Heart right ventricle (tissue), 16 donors: ENCODE data around the gene ETS1. TPM values are rescaled to one million over a fixed set of nuclear protein-coding genes. Genes with fewer than 3 reads are reported as not detected.

Experiments used
- ATAC-seq, 8 donors: fragments of 200-7000 bp; cut with Tn5 transposase; one replicate each; pipeline ENCODE4 v1.9.1; 2020; ENCODE audit warnings: mild to moderate bottlenecking in 8 of 8, moderate library complexity in 8 of 8, moderate number of reproducible peaks in 1 of 8
- DNase-seq, 2 donors: peaks; one replicate each; pipeline ENCODE4 v3.0.0-alpha.2; 2020
- H3K27ac ChIP-seq, 10 donors: fragments of 200-600 bp; sonication (generic) in 2 of 10; one replicate each; pipeline versions ENCODE4 v1.5.0 to v1.8.0; 2020 to 2022; ENCODE audit warnings: mild to moderate bottlenecking in 3 of 10
- H3K27me3 ChIP-seq, 7 donors: fragments of 200-600 bp; one replicate each; pipeline ENCODE4 v1.8.0; 2021 to 2022; ENCODE audit warnings: mild to moderate bottlenecking in 2 of 7
- H3K36me3 ChIP-seq, 9 donors: fragments of 200-600 bp; sonication (generic) in 1 of 9; one replicate each; pipeline versions ENCODE4 v1.5.0 to v1.8.0; 2020 to 2022; ENCODE audit warnings: mild to moderate bottlenecking in 2 of 9
- H3K4me1 ChIP-seq, 9 donors: fragments of 200-600 bp; sonication (generic) in 1 of 9; one replicate each; pipeline versions ENCODE4 v1.5.0 to v1.8.0; 2020 to 2022; ENCODE audit warnings: mild to moderate bottlenecking in 4 of 9
- H3K4me3 ChIP-seq, 10 donors: fragments of 200-600 bp; sonication (generic) in 2 of 10; one replicate each; pipeline versions ENCODE4 v1.5.0 to v1.8.0; 2020 to 2022; ENCODE audit warnings: mild to moderate bottlenecking in 7 of 10, moderate library complexity in 2 of 10
- H3K9me3 ChIP-seq, 11 donors: fragments of 200-600 bp in 10 of 11; sonication (generic) in 2 of 11; one replicate each; pipeline versions ENCODE4 v1.5.0 to v1.8.0; 2013 to 2022; ENCODE audit warnings: mild to moderate bottlenecking in 2 of 11, control low read depth in 1 of 11, moderate library complexity in 1 of 11
- CTCF ChIP-seq, 9 donors: fragments of 200-600 bp; sonication (generic) in 2 of 9; IDR thresholded peaks; one replicate each; pipeline versions ENCODE4 v1.5.0 to v1.8.0; 2021 to 2022; ENCODE audit warnings: antibody characterized with exemption in 9 of 9, mild to moderate bottlenecking in 5 of 9, moderate library complexity in 1 of 9
- WGBS, 2 donors: extraction: QIAGEN DNeasy Blood & Tissue Kit; methylation state at CpG; one replicate each; pipeline ENCODE4 v1.1.7; 2013; ENCODE audit warnings: inconsistent platforms in 1 of 2; 5-methylcytosine and 5-hydroxymethylcytosine counted together
- intact Hi-C, 10 donors: fragments of 100-400 bp; cut with DNase I; formaldehyde crosslinking; loops; one replicate each; pipeline versions ENCODE4 v1.11.1 to v1.14.2; 2022
- polyA plus RNA-seq, 2 donors: library from polyadenylated mRNA; stranded (reverse); fragments of 200-250 nt; gene quantifications; one replicate each; pipeline ENCODE4 v1.2.3, GENCODE V29; 2013
- total RNA-seq, 10 donors: library from RNA; stranded (reverse); fragmentation: NEBNext Ultra II Directional in 3 of 10; extraction: Animal tissue kit (Norgen Biotek cat#: 25700) in 3 of 10; gene quantifications; one replicate each; pipeline versions ENCODE4 v1.2.1 to v1.2.4, GENCODE V29; 2021 to 2023
- donor health status: Arrhythmogenic right ventricular cardiomyopathy.
- donor health status: ischemic (EF 13 %, LVEDD 7.1; RV severe dilation, severe dysfunction).
- donor health status: healthy with polysubstance abuse.
- donor health status: DM: no; HTN: yes; CAD: no.
- donor health status: DM: no; HTN: no; CAD: no.
- donor health status: ischemic (EF 25% LVEDD 6.9; RV normal size, moderate dysfunction).
- donor health status: ischemic (EF 25% LVEDD 5.7; RV mildly dilated, moderate dysfunction).
- donor health status: healthy.
- donor health status: DM: yes; HTN: yes; CAD: no.
- donor health status: Ischemic cardiomyopathy.
- donor health status: ischemic (EF 35%, LVEDD 5.7; RV mildly dilated, moderate dysfunction).
- donor health status: nonischemic (EF 11% LVEDD 7.7; RV severe dilation, severe dysfunction).
- donor health status: DM: yes; HTN: yes; CAD: no.
- donor health status: PGD.
- donor health status: ischemic (EF 29% LVEDD 5.4; RV normal size, mild dysfunction).
- donor health status: nonischemic (EF 23%, LVEDD 6.1; RV moderate dilation, normal function).

ETS1 gene
- total and polyA plus RNA-seq, 12 donors, result 21.3 to 93.4 (median 50.7) TPM

- no peak for TF ChIP-seq CTCF (IDR thresholded peaks at IDR 0.05)
- intact Hi-C loops, result no loop called here
Measured at GRCh38 chr11:128491195-128491936, 96.0 kb downstream of the ETS1 start.

GRCh38 chr11:128490092-128490491, 97.3 kb downstream of the ETS1 start:
- no peak overlapping the region for H3K4me3 ChIP-seq
- no peaks in the 10 kb centered on the region for H3K27me3 ChIP-seq
- peak overlapping the region in 2 of 10 donors; percentile 10 to 63 for H3K27ac ChIP-seq
- DNase-seq (no peak), ATAC-seq (no peak)
- intact Hi-C loops, result no loop called here
- peaks cover 8 to 98% (median 86%) of the 10 kb centered on the region in 9 donors for H3K4me1 ChIP-seq
- H3K9me3 ChIP-seq, result no peaks in the 10 kb centered on the region
- H3K36me3 ChIP-seq, result peaks cover 0 to 83% (median 32%) of the 10 kb centered on the region in 9 donors
- TF ChIP-seq CTCF (IDR thresholded peaks at IDR 0.05), result no peak
- 60 to 77% methylated on average over 3 of the region's 3 CpGs for WGBS, 2 donors

More at GRCh38 chr11:128491195-128491936, 96.0 kb downstream of the ETS1 start:
- peak overlapping the region in 3 of 10 donors; percentile 9 to 97 (median 89) for H3K27ac ChIP-seq
- H3K36me3 ChIP-seq, result peaks cover 0 to 76% (median 24%) of the 10 kb centered on the region in 9 donors
- H3K27me3 ChIP-seq, result no peaks in the 10 kb centered on the region
- no peaks in the 10 kb centered on the region for H3K9me3 ChIP-seq
- DNase-seq, result no peak
- peaks cover 14 to 100% (median 98%) of the 10 kb centered on the region in 9 donors for H3K4me1 ChIP-seq
- WGBS, 2 donors, result 39 to 41% methylated on average over 3 of the region's 3 CpGs
- ATAC-seq, result no peak
- H3K4me3 ChIP-seq, result no peak overlapping the region

- ATAC-seq (peak in 6 of 8 donors; percentile 56 to 95 (median 69)), DNase-seq (no peak)
- WGBS, 2 donors, result 47 to 56% methylated on average over 5 of the region's 5 CpGs
- H3K4me1 ChIP-seq, result peaks cover 6 to 98% (median 84%) of the 10 kb centered on the region in 9 donors
- H3K27ac ChIP-seq, result peak overlapping the region in 9 of 10 donors; percentile 17 to 74 (median 57)
- H3K27me3 ChIP-seq, result no peaks in the 10 kb centered on the region
- no peaks in the 10 kb centered on the region for H3K9me3 ChIP-seq
- no peak overlapping the region for H3K4me3 ChIP-seq
- no peak for TF ChIP-seq CTCF (IDR thresholded peaks at IDR 0.05)
- intact Hi-C loops, result loop anchor here in 2 of 10 donors (5.0 kb wide), 2 partner anchors 34 to 144 kb away; no protein-coding TSS in a partner anchor
- H3K36me3 ChIP-seq, result peaks cover 0 to 95% (median 47%) of the 10 kb centered on the region in 9 donors
Measured at GRCh38 chr11:128488471-128488870, 98.9 kb downstream of the ETS1 start.

- DNase-seq, result no peak
- H3K27ac ChIP-seq, result peak overlapping the region in 9 of 10 donors; percentile 17 to 74 (median 57)
- H3K36me3 ChIP-seq, result peaks cover 0 to 95% (median 46%) of the 10 kb centered on the region in 9 donors
- H3K27me3 ChIP-seq, result no peaks in the 10 kb centered on the region
- H3K9me3 ChIP-seq, result no peaks in the 10 kb centered on the region
- intact Hi-C loops, result loop anchor here in 2 of 10 donors (5.0 kb wide), 2 partner anchors 34 to 144 kb away; no protein-coding TSS in a partner anchor
- 21 to 25% methylated on average over 5 of the region's 5 CpGs for WGBS, 2 donors
- peak in 7 of 8 donors; percentile 40 to 86 (median 62) for ATAC-seq
- no peak for TF ChIP-seq CTCF (IDR thresholded peaks at IDR 0.05)
- H3K4me1 ChIP-seq, result peaks cover 3 to 98% (median 84%) of the 10 kb centered on the region in 9 donors
- H3K4me3 ChIP-seq, result no peak overlapping the region
Measured at GRCh38 chr11:128487978-128488377, 99.4 kb downstream of the ETS1 start.
